GM12891 (cell line): ENCODE data around the gene SLC35F6.

ENCODE experiments used
- DNase-seq: peaks from one replicate; pipeline ENCODE4 v3.0.0; 2011; ENCODE audit warnings: low spot score; ENCODE audit not compliant: insufficient read length
- FAIRE-seq: peaks from 2 replicates; lab custom pipeline; 2011; peaks lifted over from hg19 to GRCh38; lab: Jason Lieb, UNC
- PAX5 ChIP-seq: IDR thresholded peaks from 2 replicates; pipeline ENCODE4 v1.6.1; 2011; ENCODE audit warnings: low read length, moderate library complexity, mild to moderate bottlenecking; ENCODE audit not compliant: insufficient read depth, severe bottlenecking
- POLR2A ChIP-seq: IDR thresholded peaks from 2 replicates; pipeline ENCODE4 v1.6.1; 2011; ENCODE audit warnings: low read depth, low read length, control low read depth
- POLR2AphosphoS5 ChIP-seq: IDR thresholded peaks from 2 replicates; pipeline ENCODE4 v1.6.1; 2011; ENCODE audit warnings: low read depth, low read length, control low read depth
- POU2F2 ChIP-seq: IDR thresholded peaks from 2 replicates; pipeline ENCODE4 v1.6.1; 2011; ENCODE audit warnings: low read depth, mild to moderate bottlenecking, control low read depth, low read length, moderate library complexity
- SPI1 ChIP-seq: IDR thresholded peaks from 2 replicates; pipeline ENCODE4 v1.6.1; 2011; ENCODE audit warnings: low read depth, low read length, control low read depth
- TAF1 ChIP-seq: IDR thresholded peaks from 2 replicates; pipeline ENCODE4 v1.6.1; 2011; ENCODE audit warnings: low read depth, low read length, control low read depth

Gene SLC35F6

GRCh38 chr2:26721115-26722032 lies 42.7 kb upstream of the SLC35F6 start:
- DNase-seq (no peak), FAIRE-seq (no peak)
- TF ChIP-seq POLR2AphosphoS5 (no peak), PAX5 (no peak), POLR2A (no peak), TAF1 (no peak), POU2F2 (no peak), SPI1 (no peak)

GRCh38 chr2:26722328-26722727 lies 41.8 kb upstream of the SLC35F6 start:
- DNase-seq (no peak), FAIRE-seq (no peak)
- no peak for TF ChIP-seq POLR2A
- no peak for TF ChIP-seq PAX5
- TF ChIP-seq SPI1, result no peak
- no peak for TF ChIP-seq TAF1
- no peak for TF ChIP-seq POU2F2
- no peak for TF ChIP-seq POLR2AphosphoS5

- FAIRE-seq (no peak), DNase-seq (no peak)
- TF ChIP-seq TAF1 (no peak), POLR2A (no peak), SPI1 (no peak), POLR2AphosphoS5 (no peak), POU2F2 (no peak), PAX5 (no peak)
These were observed 41.2 kb upstream of the SLC35F6 start for GRCh38 chr2:26722911-26723310.

GRCh38 chr2:26723475-26723874 lies 40.6 kb upstream of the SLC35F6 start:
- no peak for FAIRE-seq
- TF ChIP-seq PAX5 (no peak), POLR2AphosphoS5 (no peak), POU2F2 (no peak), POLR2A (no peak), TAF1 (no peak), SPI1 (no peak)

GRCh38 chr2:26723991-26724750 lies 39.9 kb upstream of the SLC35F6 start:
- DNase-seq (no peak), FAIRE-seq (no peak)
- TF ChIP-seq POU2F2, result no peak
- no peak for TF ChIP-seq TAF1
- TF ChIP-seq PAX5, result no peak
- no peak for TF ChIP-seq SPI1
- no peak for TF ChIP-seq POLR2A
- TF ChIP-seq POLR2AphosphoS5, result no peak

More at GRCh38 chr2:26723475-26723874, 40.6 kb upstream of the SLC35F6 start:
- DNase-seq, result no peak

- no peak for FAIRE-seq
- no peak for DNase-seq
- TF ChIP-seq TAF1 (no peak), POLR2A (no peak), POLR2AphosphoS5 (no peak), POU2F2 (no peak), SPI1 (no peak), PAX5 (no peak)
These were observed 39.1 kb upstream of the SLC35F6 start for GRCh38 chr2:26724784-26725520.

- no peak for DNase-seq
- no peak for FAIRE-seq
- TF ChIP-seq POLR2AphosphoS5 (no peak), POU2F2 (no peak), PAX5 (no peak), SPI1 (no peak)
These were observed 38.6 kb upstream of the SLC35F6 start for GRCh38 chr2:26725521-26725820.

- no peak for FAIRE-seq
These were observed 37.9 kb upstream of the SLC35F6 start for GRCh38 chr2:26726228-26726627.

More at GRCh38 chr2:26726228-26726627, 37.9 kb upstream of the SLC35F6 start:
- DNase-seq, result no peak
- no peak for TF ChIP-seq SPI1
- TF ChIP-seq TAF1, result no peak
- TF ChIP-seq POU2F2, result no peak
- no peak for TF ChIP-seq PAX5
- no peak for TF ChIP-seq POLR2AphosphoS5
- TF ChIP-seq POLR2A, result no peak
